PC-9 (cell line): ENCODE results near the gene ANGPTL2. TPM values are rescaled to one million over a fixed set of nuclear protein-coding genes. Genes with fewer than 3 reads are reported as not detected.

Experiments used
- BruUV-seq: library from RNA; stranded (reverse); fragments of 400-500 nt; replicated peaks from 2 replicates; lab custom pipeline; 2021; lab: Mats Ljungman, UMichigan
- CTCF ChIA-PET: fragments of 300-600 bp; sonication (Branson Sonifier 250); formaldehyde crosslinking; loops from one replicate; lab custom pipeline; 2022; ENCODE audit warnings: antibody characterized with exemption; lab: Charles Lee
- POLR2A ChIA-PET: fragments of 300-600 bp; sonication (Branson Sonifier 250); formaldehyde crosslinking; loops from one replicate; lab custom pipeline; 2022; ENCODE audit warnings: antibody characterized with exemption; ENCODE audit not compliant: unreplicated experiment; lab: Charles Lee
- DNase-seq, 2 experiments: peaks; one replicate each; pipeline versions ENCODE4 v3.0.0 to v3.0.0-alpha.2; 2015 to 2022; ENCODE audit warnings: mixed read lengths in 1 of 2
- H2AFZ ChIP-seq: fragments of 200-600 bp; sonication (generic); 2 replicates; pipeline ENCODE4 v1.8.1; 2017; ENCODE audit warnings: antibody characterized with exemption
- H3F3A ChIP-seq: fragments of 200-600 bp; sonication (generic); 2 replicates; pipeline ENCODE4 v1.8.1; 2017; ENCODE audit warnings: antibody characterized with exemption, mild to moderate bottlenecking, low read depth; ENCODE audit not compliant: insufficient read depth
- H3K27ac ChIP-seq: fragments of 200-600 bp; sonication (generic); 2 replicates; pipeline ENCODE4 v1.6.1; 2016; ENCODE audit warnings: mixed run types
- H3K27me3 ChIP-seq: fragments of 200-600 bp; sonication (generic); 2 replicates; pipeline ENCODE4 v1.6.1; 2016; ENCODE audit warnings: low read depth, mixed run types; ENCODE audit not compliant: insufficient read depth
- H3K36me3 ChIP-seq: fragments of 200-600 bp; sonication (generic); 2 replicates; pipeline ENCODE4 v1.6.1; 2016; ENCODE audit warnings: low read depth, mixed run types
- H3K4me1 ChIP-seq: fragments of 200-600 bp; sonication (generic); replicated peaks from 2 replicates; pipeline ENCODE4 v1.6.1; 2016; ENCODE audit warnings: mixed run types; ENCODE audit not compliant: insufficient read depth
- H3K4me2 ChIP-seq: fragments of 200-600 bp; sonication (generic); 2 replicates; pipeline ENCODE4 v1.6.1; 2017; ENCODE audit warnings: mixed run types
- H3K4me3 ChIP-seq: fragments of 200-600 bp; sonication (generic); 2 replicates; pipeline ENCODE4 v1.6.1; 2016; ENCODE audit warnings: mixed run types
- H3K79me2 ChIP-seq: fragments of 200-600 bp; sonication (generic); 2 replicates; pipeline ENCODE4 v1.6.1; 2017; ENCODE audit warnings: low read depth, mixed run types
- H3K9me2 ChIP-seq: fragments of 200-600 bp; sonication (generic); 2 replicates; pipeline ENCODE4 v1.8.1; 2017; ENCODE audit warnings: mild to moderate bottlenecking; ENCODE audit not compliant: insufficient read depth
- H3K9me3 ChIP-seq: fragments of 200-600 bp; sonication (generic); 2 replicates; pipeline ENCODE4 v1.8.1; 2016; ENCODE audit warnings: low read depth; ENCODE audit not compliant: insufficient read depth
- H4K20me1 ChIP-seq: fragments of 200-600 bp; sonication (generic); 2 replicates; pipeline ENCODE4 v1.8.1; 2017; ENCODE audit not compliant: insufficient read depth
- CTCF ChIP-seq: fragments of 200-600 bp; sonication (generic); conservative IDR thresholded peaks from 2 replicates; pipeline ENCODE4 v1.6.1; 2017; ENCODE audit warnings: mixed run types, antibody characterized with exemption, mild to moderate bottlenecking, moderate library complexity
- EZH2 ChIP-seq: fragments of 200-600 bp; sonication (generic); IDR thresholded peaks from 2 replicates; pipeline ENCODE4 v1.8.0; 2017; ENCODE audit warnings: antibody characterized with exemption, low read depth
- intact Hi-C: fragments of 100-400 bp; cut with micrococcal nuclease; formaldehyde crosslinking; loops from one replicate; pipeline ENCODE4 v1.10.0; 2022; ENCODE audit not compliant: unreplicated experiment
- total RNA-seq: library from RNA; stranded (reverse); gene quantifications from 2 replicates; pipeline ENCODE4 v1.2.3, GENCODE V29; 2021

Gene ANGPTL2
- total RNA-seq, 1 experiment from 2014 or later, result 0.13 TPM

GRCh38 chr9:127129718-127130085 is 7.3 kb upstream of the ANGPTL2 start:
- Histone ChIP-seq H3K4me2 (no peak overlapping the region), H3K36me3 (no peaks in the 10 kb centered on the region), H3K9me3 (no peaks in the 10 kb centered on the region; the same call in 1 of the 2 replicates), H4K20me1 (no peaks in the 10 kb centered on the region), H3K9me2 (no peaks in the 10 kb centered on the region), H3K4me3 (no peak overlapping the region), H3K79me2 (no peaks in the 10 kb centered on the region), H3K27me3 (no peaks in the 10 kb centered on the region), H3F3A (peaks cover 25% of the 10 kb centered on the region), H2AFZ (no peak overlapping the region), H3K27ac (no peak overlapping the region), H3K4me1 (peaks cover 48% of the 10 kb centered on the region)
- BruUV-seq, result no TSS peak
- intact Hi-C loops, result no loop called here
- ChIA-PET POLR2A (interaction anchor here (0.6 kb wide), 1 partner anchor 66 kb away, joined by 3 read pairs; no protein-coding TSS in a partner anchor), CTCF (no interaction called here)
- TF ChIP-seq CTCF, result no peak
- no peak for DNase-seq

- CTCF ChIA-PET, result no interaction called here
Measured at GRCh38 chr9:127129073-127129717, 6.8 kb upstream of the ANGPTL2 start.

GRCh38 chr9:127128341-127129072 is 6.1 kb upstream of the ANGPTL2 start:
- Histone ChIP-seq H3K27ac (0 out of 2 replicates have a peak overlapping the region, but pooled peaks have one; percentile 3), H3K36me3 (no peaks in the 10 kb centered on the region), H3K79me2 (no peaks in the 10 kb centered on the region), H2AFZ (no peak overlapping the region), H3K9me2 (no peaks in the 10 kb centered on the region), H3K9me3 (no peaks in the 10 kb centered on the region; the same call in 1 of the 2 replicates), H3K4me2 (peak overlapping the region; percentile 20), H3K4me1 (peaks cover 48% of the 10 kb centered on the region), H3F3A (peaks cover 25% of the 10 kb centered on the region), H3K4me3 (no peak overlapping the region), H3K27me3 (no peaks in the 10 kb centered on the region), H4K20me1 (no peaks in the 10 kb centered on the region)
- intact Hi-C loops, result no loop called here
- POLR2A ChIA-PET, result no interaction called here
- BruUV-seq, result no TSS peak
- TF ChIP-seq EZH2, result no peak
- TF ChIP-seq CTCF, result no peak
- CTCF ChIA-PET, result no interaction called here
- DNase-seq, result peak in 1 of 2 experiments; percentile 61

More at GRCh38 chr9:127129073-127129717, 6.8 kb upstream of the ANGPTL2 start:
- no TSS peak for BruUV-seq
- Histone ChIP-seq H3F3A (peaks cover 25% of the 10 kb centered on the region), H3K36me3 (no peaks in the 10 kb centered on the region), H3K4me3 (no peak overlapping the region), H3K4me2 (peak overlapping the region; percentile 20), H3K79me2 (no peaks in the 10 kb centered on the region), H4K20me1 (no peaks in the 10 kb centered on the region), H3K27me3 (no peaks in the 10 kb centered on the region), H3K9me3 (no peaks in the 10 kb centered on the region; the same call in 1 of the 2 replicates), H3K27ac (0 out of 2 replicates have a peak overlapping the region, but pooled peaks have one; percentile 3), H2AFZ (no peak overlapping the region), H3K4me1 (peaks cover 48% of the 10 kb centered on the region), H3K9me2 (no peaks in the 10 kb centered on the region)
- no peak for TF ChIP-seq EZH2
- TF ChIP-seq CTCF, result no peak
- DNase-seq, result peak in 1 of 2 experiments; percentile 47
- POLR2A ChIA-PET, result no interaction called here
- intact Hi-C loops, result no loop called here
